ENCODE results near the gene ONECUT2.
"Not testable (repeated sequence)": the region's sequence is repeated elsewhere in the genome, so short reads cannot be mapped to it uniquely, and the experiment has no call there.

Gene ONECUT2

DNA sequence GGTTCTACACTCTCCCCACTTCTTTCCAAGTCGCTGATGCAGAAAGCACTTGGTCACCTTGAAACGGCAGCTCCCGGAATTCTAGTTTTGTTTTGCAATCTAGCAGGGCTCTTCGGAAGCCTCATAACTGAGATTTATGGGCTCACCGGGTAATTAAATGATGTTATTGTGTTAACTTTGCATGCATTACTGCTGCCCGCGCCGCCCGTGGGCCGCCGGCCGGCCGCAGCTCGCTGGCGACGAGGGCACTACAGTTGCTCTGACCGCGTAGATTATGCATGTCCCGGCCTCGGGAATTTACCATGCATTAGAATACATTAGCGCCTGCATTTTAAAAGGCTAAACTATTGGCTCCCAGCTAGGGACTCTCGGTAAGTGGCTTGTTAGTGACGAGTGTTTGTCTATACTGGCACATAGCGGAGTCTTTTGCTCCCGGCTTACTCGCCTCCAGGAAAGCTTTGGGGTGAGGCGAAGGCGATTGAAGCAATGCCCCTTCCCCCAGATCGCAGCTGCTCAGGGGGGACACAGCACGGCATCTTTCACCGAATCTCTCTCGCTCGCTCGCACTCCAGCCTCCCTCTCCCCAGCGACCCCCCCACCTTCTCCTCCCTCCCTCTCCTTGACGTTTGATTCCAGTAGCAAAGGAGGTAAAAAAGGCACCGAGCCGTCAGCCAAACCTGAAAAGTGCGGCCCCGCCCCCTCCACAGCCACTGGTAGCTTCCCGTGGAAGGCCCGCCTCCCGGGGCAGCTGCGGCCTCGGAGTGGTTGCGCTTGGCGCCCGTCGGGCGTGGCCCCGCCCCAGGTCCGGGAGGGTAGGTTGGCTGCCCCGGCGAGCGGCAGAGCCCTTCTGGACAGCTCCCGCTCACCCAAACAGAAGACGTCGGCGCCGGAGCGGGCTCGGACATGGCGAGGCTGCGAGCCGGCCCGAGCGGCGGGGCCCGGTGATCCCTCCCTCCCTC lies at the start of gene ONECUT2:
TSS of gene ONECUT2 (plus strand) at position 839 of the 959 bp plus-strand sequence. CDS start 343 bp downstream, outside the sequence.
- peak; percentile 23 for DNase-seq (ENCODE audit: low spot score)

DNA sequence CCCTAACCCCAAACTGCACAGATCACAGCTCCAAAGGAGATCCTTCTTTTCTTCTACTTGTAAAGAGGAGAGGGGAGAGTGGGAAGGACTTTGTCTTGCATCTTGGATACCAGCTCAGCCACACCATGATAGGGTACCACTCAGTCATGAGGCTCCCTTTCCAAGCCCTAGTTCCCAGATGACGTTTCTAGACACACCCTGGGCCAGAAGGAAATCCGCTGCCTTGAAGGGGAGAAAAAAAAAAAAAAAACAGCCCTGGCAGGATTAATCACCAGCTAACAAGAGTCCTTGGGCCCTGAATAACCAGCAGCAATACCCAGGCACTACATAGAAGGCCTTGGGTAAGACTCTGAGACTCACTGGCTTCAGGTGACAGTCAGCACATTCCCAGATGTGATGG lies 45.9 kb upstream of the ONECUT2 start:
- no peak for DNase-seq (ENCODE audit: low spot score)

DNA sequence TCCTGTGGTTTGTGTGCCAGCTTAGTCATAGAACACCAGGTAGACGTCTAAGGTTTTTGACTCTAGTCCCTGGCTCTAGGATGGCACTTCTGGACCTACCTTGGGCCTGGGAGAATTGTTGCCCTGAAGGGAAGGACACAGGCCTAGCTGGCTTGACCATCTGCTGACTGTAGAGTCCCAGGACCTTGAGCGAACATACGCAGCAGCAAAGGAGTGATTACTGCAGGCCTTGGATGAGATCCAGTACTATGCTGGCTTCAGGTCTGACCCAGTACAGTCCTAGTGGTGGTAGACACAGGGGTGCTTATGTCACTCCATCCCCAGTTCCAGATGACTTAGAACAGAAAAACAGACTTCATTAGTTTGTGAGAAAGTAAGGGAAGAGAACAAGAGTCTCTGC lies 45.1 kb upstream of the ONECUT2 start:
- no peak for DNase-seq (ENCODE audit: low spot score)

DNA sequence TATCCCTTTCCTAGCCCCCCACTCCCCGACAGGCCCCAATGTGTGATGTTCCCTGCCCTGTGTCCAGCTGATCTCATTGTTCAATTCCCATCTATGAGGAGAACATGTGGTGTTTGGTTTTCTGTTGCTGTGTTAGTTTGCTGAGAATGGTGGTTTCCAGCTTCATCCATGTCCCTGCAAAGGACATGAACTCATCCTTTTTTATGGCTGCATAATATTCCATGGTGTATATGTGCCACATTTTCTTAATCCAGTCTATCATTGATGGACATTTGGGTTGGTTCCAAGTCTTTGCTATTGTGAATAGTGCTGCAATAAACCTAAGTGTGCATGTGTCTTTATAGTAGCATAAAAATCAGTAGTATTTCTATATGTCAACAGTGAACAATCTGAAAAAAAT lies 40.4 kb upstream of the ONECUT2 start:
- DNase-seq (ENCODE audit: low spot score): not testable (repeated sequence)

DNA sequence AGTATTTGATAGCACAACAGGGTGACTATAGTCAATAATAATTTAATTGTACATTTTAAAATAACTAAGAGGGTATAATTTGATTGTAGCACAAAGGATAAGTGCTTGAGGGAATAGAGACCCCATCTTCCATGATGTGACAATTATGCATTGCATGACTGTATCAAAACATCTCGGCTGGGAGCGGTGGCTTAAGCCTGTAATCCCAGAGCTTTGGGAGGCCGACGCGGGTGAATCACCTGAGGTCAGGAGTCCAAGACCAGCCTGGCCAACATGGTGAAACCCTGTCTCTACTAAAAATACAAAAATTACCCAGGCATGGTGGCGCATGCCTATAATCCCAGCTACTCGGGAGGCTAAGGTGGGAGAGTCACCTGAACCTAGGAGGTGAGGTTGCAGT lies 38.3 kb upstream of the ONECUT2 start:
- DNase-seq (ENCODE audit: low spot score): not testable (repeated sequence)

DNA sequence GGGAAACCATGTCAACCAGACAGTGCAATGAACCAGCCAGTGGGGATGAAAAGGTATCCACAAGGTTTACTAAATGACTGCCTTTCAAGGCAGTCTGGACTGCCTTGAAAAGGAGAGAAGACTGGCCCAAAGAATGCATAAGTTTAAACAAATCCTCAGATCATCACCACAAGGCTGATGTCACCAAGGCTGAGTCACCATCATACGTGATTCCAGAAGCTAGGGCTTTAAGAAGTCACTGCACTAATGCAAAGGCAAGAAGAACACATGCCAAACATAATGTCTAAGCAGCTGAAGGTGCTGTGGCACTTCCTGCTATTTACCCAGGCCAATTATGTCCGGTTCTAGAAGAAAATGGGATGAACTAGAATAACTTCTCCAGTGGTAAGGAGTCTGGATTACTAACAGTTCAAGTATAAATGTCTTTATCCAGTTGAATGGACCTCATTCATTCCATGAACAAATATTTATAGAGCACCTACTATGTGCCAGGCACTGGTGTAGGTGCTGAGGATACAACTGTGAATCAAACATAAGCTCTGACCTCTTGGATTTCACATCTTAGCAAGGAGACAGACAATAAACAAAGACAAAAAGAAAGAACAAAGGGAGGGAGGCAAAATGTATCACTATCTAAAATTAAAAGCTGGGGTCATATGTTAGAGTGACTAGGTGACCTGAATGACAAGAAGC lies 37.6 kb upstream of the ONECUT2 start:
- no peak for DNase-seq (ENCODE audit: low spot score)

DNA sequence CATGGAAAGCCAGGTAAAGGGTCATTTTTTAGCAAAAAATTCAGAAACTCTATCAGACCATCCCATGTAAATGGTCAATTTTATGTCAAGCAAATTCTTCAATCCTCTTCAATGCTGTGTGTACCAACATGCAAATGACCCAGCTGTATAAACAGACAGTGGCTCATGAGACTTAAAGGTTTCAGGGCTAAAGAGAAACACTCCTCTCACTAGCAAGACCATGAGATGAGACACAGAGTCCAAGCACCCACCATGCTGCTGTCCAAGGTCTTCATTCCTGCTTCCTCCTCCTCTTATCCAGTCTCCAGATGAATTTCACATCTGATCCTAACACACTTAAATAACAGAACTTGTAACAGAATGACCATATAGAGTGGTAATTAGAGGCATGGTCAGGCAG lies 30.8 kb upstream of the ONECUT2 start:
- no peak for DNase-seq (ENCODE audit: low spot score)

DNA sequence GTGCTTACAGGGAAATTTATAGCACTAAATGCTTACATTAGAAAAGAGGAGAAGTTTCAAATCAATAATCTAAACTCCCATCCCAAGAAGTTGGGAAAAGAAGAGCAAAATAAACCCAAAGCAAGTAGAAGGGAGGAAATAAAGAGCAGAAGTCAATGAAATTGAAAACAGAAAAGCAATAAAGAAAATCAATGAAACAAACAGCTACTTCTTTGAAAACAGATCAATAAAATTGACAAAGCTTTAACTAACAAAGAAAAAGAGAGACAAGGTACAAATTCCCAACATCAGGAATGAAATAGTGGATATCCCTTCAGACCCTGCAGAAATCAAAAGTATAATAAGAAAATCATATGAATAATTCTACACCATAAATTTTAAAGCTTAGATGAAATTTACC lies 25.5 kb upstream of the ONECUT2 start:
- DNase-seq (ENCODE audit: low spot score): no peak

DNA sequence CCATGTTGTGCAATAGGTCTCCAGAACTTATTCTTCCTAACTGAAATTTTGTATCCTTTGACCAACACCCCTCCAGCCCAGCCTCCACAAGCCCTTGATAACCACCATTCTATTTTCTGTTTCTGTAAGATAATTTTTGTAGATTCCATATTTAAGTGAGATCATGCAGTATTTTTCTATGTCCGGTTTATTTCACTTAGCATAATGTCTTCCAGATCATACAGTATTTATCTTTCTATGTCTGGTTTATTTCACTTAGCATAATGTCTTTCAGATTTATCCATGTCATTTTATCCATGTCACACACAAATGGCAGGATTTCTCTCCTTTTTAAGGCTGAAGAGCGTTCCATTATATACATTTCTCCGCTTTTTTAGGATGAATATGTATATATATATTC lies 24.4 kb upstream of the ONECUT2 start:
- DNase-seq (ENCODE audit: low spot score): no peak

DNA sequence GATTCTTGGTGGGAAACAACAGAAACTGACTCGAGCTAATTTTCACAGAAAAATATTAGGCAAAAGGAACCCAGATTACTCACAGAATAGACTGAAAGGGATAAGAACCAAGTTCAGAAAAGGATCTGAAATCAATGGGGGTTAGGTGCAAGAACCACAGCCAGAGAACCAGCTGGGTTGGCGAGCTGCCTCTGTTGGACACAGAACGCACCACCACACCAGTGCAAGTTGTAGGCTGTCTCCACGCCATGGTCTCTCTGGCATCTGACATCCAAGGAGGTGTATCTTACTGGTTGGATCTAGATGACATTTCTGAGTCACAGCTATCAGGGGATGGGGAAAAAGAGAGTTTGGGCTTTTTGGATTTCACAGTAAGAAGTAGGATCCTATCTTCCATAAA lies 18.6 kb upstream of the ONECUT2 start:
- no peak for DNase-seq (ENCODE audit: low spot score)

DNA sequence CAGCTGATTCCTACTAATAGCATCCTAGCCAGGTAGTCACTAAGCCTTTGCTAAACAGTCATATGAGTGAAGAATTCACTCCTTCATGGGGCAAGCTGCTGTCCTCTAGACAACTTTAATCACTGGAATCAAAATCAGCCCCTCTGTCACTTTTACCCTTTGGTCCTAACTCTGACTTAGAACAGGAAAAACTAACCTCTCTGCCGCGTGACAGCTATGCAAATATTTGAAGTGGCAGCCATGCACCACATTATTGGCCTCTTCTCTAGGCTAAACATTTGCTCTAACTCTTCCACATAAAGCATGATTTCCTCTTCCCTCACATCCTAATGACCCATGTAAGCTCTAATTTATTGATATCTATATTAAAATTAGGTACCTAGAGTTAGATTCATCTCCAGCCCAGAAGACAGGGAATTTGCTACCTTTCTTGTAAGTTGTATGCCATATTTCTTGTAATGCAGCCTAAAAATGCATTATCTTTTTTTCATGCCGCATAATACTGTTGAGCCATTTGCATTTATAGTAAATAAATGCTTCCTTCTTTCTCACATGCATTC lies 12.8 kb upstream of the ONECUT2 start:
- DNase-seq (ENCODE audit: low spot score): no peak

DNA sequence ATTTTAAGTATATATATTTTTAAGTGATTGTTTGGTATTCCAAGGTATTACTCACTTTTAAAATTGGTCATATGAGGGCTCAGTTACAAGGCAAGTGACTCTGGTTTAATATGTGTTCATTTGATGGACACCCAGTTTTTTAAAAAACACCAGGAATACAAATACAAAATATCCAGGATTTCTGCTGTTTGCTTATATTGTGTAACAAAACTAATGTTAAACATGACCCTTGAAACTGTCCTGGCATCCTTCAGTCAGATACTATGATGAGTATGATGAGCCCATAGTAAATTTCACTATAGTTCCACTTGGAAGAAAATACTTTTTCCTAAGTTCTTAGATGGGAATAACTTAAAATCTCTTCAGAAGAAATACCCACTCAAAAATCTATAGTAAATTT lies 11.4 kb upstream of the ONECUT2 start:
- no peak for DNase-seq (ENCODE audit: low spot score)

DNA sequence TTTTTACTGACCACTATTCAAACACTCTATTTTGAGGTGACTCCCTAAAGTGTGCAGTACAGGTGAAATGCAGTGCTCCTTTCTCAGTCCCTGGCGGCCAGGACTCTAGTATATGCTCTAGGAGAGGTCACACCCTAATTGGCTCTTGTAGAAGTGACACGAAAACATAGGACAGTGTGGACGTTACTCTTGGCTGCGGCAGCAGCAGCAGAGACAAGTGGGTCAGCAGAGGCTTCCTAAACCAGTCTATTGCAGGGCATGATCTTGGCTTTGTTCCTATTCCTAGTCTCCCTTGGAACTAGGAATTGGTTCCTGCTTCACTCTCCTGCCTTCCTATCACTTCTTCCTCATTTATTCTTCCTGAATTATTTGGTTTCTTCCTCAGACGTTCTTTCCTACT lies 10.1 kb upstream of the ONECUT2 start:
- DNase-seq (ENCODE audit: low spot score): no peak

DNA sequence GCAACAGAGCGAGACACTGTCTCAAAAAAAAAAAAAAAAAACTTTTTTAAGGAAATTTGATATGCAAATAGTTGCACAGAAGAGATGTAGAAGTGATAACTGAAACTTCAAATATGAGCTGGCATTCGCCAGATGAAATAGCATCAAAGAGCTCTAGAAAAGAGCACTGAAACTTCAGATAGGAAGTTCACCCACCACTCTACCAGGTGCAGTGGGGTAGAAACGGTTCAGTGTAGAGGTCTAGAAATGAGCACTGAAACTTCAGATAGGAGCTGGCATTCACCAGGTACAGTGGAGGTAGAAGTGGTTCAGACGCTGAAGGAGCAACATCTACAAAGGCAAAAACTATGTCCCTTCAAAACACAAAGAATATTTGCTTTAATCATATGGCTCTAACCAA lies 9.0 kb upstream of the ONECUT2 start:
- no peak for DNase-seq (ENCODE audit: low spot score)

DNA sequence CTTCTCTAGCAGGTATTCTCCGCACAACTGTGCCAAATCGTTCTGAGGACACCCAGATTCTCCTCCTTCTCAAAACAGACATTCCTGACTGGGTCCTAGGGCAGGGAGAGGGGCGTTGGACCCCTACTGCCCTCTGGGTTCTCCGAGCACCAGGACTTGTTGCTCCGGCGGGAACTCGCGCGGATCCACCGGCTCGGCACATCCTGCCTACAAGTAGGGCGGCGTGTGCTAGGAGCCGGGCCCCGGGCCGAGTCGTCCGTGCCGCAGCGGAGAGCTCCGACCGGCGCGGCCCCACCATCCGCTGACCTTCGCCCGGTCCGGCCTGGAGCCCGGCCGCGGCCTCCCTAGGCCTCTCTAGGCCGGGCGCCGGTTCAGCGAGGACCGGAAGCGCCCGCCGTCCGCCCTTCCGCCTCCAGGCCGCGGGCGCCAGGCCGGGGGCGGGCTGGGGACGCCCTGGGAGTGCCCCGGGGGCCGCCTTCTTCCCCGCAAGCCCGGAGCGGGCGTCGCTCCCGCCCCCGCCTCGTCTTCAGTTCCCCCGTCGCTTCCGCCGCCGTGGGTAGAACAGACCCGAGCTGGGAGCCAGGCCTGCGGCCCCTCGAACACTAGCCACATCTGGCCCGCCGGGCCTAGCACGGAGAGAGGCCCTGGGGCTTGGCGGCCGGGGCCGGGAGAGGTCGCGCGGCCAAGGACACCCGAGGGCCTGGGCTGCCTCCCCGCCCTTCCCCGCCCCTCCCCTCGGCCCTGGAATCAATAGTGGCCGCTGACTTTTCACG lies 7.6 kb upstream of the ONECUT2 start:
- DNase-seq (ENCODE audit: low spot score): no peak

DNA sequence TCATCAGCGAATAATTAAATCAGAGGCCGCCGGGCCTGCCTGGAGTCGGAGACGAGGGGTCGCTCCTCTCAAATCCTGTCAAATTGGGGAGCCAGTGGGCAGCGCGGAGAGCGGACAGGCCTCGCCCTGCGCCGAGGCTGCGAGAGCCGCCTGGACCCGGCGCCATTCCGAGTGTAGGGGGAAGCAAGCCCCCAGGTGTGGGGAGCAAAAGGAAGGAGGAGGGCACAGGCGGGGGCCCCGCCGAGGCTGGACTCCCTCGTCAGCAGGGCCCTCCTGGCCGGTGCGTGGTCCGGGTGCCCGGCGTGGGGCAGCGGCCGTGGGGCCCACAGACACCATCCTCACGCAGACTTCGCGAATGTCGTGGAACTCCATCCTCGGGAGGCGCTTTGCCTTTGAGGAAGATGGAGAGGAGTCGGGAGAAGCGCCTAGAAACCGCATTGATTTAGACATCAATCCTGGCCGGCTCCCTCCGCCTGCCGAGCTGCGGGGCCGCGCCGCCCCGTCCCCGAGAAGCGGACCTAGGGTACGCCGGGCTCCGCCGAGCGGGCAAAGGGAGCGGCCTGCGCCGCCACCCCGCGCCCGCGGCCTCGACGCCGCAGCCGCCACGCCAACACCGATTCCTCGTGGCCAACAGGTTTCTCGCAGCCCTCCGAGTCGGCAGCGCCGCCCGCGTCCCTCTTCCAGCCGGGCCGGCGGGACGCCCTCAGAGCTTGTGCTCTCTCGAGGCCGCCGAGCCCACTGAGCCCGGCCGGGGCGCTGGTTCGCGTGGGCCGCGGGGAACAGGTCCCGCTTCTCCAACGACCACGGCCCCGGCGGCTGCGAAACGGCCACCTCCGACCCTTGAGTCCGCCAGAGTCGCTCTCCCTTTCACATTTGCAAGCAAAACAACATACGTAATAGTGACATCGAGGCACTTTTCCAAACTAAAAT lies 6.7 kb upstream of the ONECUT2 start:
- DNase-seq (ENCODE audit: low spot score): no peak

DNA sequence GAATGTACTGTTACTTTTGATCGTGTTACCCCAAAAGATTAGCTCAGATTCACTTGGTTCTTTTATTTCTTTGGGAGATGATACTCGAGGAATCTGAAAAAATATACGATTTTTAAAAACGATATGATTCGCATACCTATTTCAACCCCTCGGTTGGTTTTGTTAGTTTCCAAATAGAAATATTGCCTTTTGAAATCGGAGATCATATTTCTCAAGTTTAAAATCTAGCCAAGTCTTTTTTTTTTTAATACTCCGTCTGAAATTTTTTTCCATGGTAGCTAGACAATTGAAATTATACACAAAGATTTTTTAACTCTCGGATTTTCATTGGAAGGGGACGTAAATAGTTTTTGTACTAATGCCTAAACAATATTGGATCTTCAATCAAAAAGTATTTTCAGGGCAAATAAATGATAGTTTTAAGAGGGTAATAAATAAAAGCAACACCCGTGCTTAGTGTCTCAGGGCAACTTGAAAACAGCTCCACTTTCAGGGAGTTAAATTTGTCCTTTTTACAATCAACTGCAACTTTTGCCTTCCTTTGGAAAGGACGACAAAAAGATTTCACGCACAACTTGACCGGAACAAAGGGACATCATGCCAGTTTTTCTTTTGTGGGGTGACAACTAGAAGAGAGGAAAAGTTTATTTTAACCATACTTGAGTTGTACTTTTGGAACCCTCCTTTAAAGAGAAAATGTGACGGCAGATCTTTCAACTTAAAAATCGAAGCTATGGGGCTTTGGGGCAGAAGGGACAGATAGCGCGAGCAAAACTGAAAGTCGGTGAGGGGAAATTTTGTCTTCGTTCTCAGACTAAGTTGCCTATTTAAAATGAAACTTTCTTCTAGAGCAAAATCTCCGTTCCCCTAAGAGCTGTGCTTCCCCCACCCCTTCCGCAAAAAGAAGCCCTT lies 5.8 kb upstream of the ONECUT2 start:
- no peak for DNase-seq (ENCODE audit: low spot score)

DNA sequence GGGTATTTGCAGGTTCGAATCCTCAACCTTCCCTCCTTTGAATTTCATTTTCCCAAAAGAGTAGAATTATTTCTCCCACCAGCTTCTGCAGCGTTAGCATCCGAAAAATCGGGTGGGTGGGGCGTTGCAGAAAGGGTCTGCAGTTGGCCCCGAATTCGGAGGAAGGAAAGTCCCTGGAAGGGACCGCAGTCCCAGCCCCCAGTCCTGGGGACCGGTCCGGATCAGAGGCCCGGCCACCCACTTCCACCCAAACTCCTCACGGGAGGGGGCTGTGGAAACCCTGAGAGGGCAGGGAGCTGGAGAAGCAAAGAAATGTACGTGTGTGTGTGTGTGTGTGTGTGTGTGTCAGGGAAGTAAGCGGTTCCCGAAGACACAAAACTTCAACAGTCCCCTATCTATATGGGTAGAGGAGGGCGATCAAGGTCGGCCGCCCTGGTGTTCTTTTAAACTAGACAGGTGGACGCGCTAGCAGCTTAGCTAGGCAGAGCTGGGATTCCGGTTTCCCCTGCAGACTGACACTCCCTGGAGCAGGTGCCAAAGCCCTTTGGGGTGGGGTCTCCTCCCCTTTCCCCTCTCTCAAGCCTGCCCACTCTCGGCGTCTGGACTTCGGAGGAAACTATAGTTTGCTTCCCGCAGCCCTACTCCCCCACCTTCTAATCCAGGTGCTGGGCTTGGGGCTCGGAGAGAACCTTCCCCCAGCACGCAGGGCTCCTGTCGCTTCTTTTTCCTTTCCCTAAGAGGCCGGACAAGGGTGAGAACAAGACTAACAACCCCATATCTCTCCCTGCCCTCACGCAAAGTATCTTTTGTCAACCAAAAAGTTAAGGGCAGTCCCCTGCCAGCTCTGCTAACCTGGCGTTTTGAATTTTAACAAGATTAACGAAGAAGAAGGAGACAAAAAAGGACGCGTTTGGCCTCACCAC lies 4.8 kb upstream of the ONECUT2 start:
- DNase-seq (ENCODE audit: low spot score): no peak

DNA sequence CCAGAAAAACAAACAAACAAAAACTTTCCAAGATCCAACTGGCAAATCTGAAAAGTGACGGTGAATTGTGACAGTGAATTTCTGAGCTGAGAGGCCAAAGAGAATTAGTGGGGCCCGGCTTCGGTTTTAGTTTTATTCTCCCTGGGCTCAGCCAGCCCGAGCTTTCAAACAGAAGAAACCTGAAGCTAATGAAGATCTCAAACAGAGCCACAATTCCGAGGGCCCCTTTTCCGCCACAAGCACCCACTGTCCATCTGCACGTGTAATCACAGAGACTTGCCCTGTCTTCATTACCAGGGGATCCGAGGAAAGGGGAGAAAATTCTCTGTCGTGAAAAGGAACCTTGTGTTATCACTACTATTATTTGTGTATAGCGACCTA lies 4.2 kb upstream of the ONECUT2 start:
- DNase-seq (ENCODE audit: low spot score): no peak

All from CD4-positive, alpha-beta T cell treated with Interleukin-15 for 4 hours (primary cell).